ENCODE data around the gene SDHA.

GRCh38 chr5:219460-219863, 1.3 kb downstream of the SDHA start:
- TF ChIP-seq, protein P1, sequence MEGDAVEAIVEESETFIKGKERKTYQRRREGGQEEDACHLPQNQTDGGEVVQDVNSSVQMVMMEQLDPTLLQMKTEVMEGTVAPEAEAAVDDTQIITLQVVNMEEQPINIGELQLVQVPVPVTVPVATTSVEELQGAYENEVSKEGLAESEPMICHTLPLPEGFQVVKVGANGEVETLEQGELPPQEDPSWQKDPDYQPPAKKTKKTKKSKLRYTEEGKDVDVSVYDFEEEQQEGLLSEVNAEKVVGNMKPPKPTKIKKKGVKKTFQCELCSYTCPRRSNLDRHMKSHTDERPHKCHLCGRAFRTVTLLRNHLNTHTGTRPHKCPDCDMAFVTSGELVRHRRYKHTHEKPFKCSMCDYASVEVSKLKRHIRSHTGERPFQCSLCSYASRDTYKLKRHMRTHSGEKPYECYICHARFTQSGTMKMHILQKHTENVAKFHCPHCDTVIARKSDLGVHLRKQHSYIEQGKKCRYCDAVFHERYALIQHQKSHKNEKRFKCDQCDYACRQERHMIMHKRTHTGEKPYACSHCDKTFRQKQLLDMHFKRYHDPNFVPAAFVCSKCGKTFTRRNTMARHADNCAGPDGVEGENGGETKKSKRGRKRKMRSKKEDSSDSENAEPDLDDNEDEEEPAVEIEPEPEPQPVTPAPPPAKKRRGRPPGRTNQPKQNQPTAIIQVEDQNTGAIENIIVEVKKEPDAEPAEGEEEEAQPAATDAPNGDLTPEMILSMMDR (IDR thresholded peaks at IDR 0.05): no peak
- no peak for TF ChIP-seq POLR2A (IDR thresholded peaks at IDR 0.05)
